Gastrocnemius medialis (tissue), 4 donors: ENCODE measurements around the gene CDCA4. TPM values are rescaled to one million over a fixed set of nuclear protein-coding genes. Genes with fewer than 3 reads are reported as not detected.

ENCODE experiments used
- ATAC-seq, 2 donors: fragments of 150-250 bp; one replicate each; pipeline ENCODE4 v1.9.1; 2016
- DNase-seq, 2 donors: peaks; one replicate each; pipeline ENCODE4 v3.0.0-alpha.2; 2019
- H3K27ac ChIP-seq, 4 donors: fragments of 200-600 bp; sonication (generic); 1 replicate in 1 of 4; 2 replicates in 3 of 4; pipeline ENCODE4 v1.5.1; 2016 to 2018; ENCODE audit warnings: mild to moderate bottlenecking in 2 of 4, moderate library complexity in 1 of 4
- H3K27me3 ChIP-seq, 3 donors: fragments of 200-600 bp; sonication (generic) in 2 of 3; 1 replicate in 1 of 3; 2 replicates in 2 of 3; pipeline versions ENCODE4 v1.5.1 to v1.6.0; 2016 to 2019; ENCODE audit warnings: mild to moderate bottlenecking in 1 of 3, moderate library complexity in 1 of 3
- H3K36me3 ChIP-seq, 2 donors: fragments of 200-600 bp; sonication (generic) in 1 of 2; one replicate each; pipeline ENCODE4 v1.5.1; 2017 to 2018
- H3K4me1 ChIP-seq, 2 donors: fragments of 200-600 bp; sonication (generic) in 1 of 2; one replicate each; pipeline ENCODE4 v1.5.1; 2016 to 2017; ENCODE audit warnings: mild to moderate bottlenecking in 2 of 2
- H3K4me3 ChIP-seq, 4 donors: fragments of 200-600 bp; sonication (generic) in 3 of 4; 1 replicate in 1 of 4; 2 replicates in 3 of 4; pipeline ENCODE4 v1.5.1; 2016 to 2019; ENCODE audit warnings: mild to moderate bottlenecking in 2 of 4
- H3K9me3 ChIP-seq, 3 donors: fragments of 200-600 bp; sonication (generic) in 2 of 3; 1 replicate in 1 of 3; 2 replicates in 2 of 3; pipeline ENCODE4 v1.5.1; 2016 to 2019
- POLR2A ChIP-seq, 2 donors: fragments of 450-650 bp; IDR thresholded peaks; one replicate each; pipeline ENCODE4 v1.6.1; 2017; ENCODE audit warnings: antibody characterized with exemption in 2 of 2, mild to moderate bottlenecking in 2 of 2, moderate library complexity in 2 of 2
- in situ Hi-C, 4 donors: fragments of 200-750 bp; cut with MboI; loops; one replicate each; pipeline versions ENCODE4 v1.15.0 to v1.8.0; 2017; ENCODE audit warnings: low sequenced_read_pairs in 4 of 4
- intact Hi-C: fragments of 100-400 bp; cut with DNase I; formaldehyde crosslinking; loops from one replicate; pipeline ENCODE4 v1.15.1; 2023; ENCODE audit warnings: low total_unique reads
- total RNA-seq, 4 donors: library from RNA; depleted of rRNA; stranded (reverse); fragments of >200 nt; gene quantifications; one replicate each; pipeline versions ENCODE4 v1.1.0 to v1.2.3, GENCODE V29; 2016
- TF ChIP-seq, protein P1 (sequence below), 5 experiments: fragments of 450-650 bp in 3 of 5; fragments of 200-600 bp in 2 of 5; sonication (generic) in 2 of 5; IDR thresholded peaks in 4 of 5; conservative IDR thresholded peaks in 1 of 5; 1 replicate in 4 of 5; 2 replicates in 1 of 5; pipeline ENCODE4 v1.5.1; 2016 to 2019; ENCODE audit warnings: antibody characterized with exemption in 5 of 5, mild to moderate bottlenecking in 3 of 5, moderate library complexity in 3 of 5

CDCA4 gene
- total RNA-seq, result 1 to 10 TPM in 3 of 4 donors, under 1 TPM in 1; 0.71 to 2.2 (median 1.8) TPM

DNA sequence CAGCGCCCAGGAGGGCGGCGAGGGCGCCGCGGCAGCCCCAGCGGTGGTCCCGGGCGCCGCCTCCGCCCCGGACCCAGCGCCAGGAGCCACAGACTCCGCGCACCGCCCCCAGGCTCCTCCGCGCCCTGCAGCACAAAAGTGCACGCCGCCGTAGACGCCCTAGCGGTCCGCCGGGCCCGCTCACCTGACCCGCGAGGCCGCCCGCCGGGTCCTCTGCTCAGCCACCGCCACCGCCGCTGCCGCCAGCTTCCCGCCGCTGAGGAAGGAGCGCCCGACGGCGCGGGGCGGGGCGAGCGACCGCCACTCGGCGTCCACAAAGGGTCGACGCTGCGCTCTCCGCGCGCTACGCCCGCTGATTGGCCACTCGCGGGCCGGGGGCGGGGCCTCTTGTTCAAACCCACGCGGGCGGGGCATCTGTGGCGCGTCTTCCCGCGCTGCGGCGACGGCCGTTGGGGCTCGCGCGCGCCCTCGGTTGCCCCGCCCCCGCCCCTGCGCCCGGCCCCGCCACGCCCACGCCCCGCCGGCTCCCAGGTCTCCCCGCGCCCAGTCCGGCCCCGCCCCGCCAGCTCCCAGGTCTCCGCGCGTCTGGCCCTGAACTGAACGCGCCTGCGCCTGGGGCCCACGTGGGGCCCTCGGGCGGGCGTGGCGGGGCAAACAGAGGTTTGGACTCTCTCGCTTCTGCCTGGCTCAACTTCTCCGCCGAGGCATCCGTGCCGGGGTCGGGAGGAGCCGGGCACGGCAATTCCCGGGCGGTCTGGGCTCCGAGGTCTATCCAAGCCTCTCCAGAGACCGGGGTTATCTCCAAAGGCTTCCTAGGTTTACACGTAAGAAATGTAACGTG, at the start of gene CDCA4:
CDCA4 (minus strand) TSS at position 269 of the 841 bp plus-strand sequence. CDS start 9,154 bp downstream, outside the sequence.
- in situ Hi-C loops (no loop called here), intact Hi-C loops (loop anchor here (1.0 to 5.0 kb wide), 4 partner anchors 24 to 194 kb away; partner anchors contain the start of gene CLBA1)
- TF ChIP-seq, protein P1, sequence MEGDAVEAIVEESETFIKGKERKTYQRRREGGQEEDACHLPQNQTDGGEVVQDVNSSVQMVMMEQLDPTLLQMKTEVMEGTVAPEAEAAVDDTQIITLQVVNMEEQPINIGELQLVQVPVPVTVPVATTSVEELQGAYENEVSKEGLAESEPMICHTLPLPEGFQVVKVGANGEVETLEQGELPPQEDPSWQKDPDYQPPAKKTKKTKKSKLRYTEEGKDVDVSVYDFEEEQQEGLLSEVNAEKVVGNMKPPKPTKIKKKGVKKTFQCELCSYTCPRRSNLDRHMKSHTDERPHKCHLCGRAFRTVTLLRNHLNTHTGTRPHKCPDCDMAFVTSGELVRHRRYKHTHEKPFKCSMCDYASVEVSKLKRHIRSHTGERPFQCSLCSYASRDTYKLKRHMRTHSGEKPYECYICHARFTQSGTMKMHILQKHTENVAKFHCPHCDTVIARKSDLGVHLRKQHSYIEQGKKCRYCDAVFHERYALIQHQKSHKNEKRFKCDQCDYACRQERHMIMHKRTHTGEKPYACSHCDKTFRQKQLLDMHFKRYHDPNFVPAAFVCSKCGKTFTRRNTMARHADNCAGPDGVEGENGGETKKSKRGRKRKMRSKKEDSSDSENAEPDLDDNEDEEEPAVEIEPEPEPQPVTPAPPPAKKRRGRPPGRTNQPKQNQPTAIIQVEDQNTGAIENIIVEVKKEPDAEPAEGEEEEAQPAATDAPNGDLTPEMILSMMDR (IDR thresholded peaks at IDR 0.05 in 4 of 5, conservative IDR thresholded peaks at IDR 0.05 in 1 of 5), result peak in 1 of 5 experiments; percentile 16
- peak; percentile 75 to 82 for TF ChIP-seq POLR2A (IDR thresholded peaks at IDR 0.05)
- Histone ChIP-seq H3K4me1 (peaks cover 16 to 23% of the 10 kb centered on the region in 2 donors), H3K27me3 (no peaks in the 10 kb centered on the region), H3K36me3 (no peaks in the 10 kb centered on the region), H3K9me3 (no peaks in the 10 kb centered on the region), H3K27ac (peak within 1 kb of the TSS; percentile 75 to 91 (median 86)), H3K4me3 (peak within 1 kb of the TSS; percentile 70 to 83 (median 80))
- DNase-seq, result peak; percentile 88 to 94
- peak; percentile 97 for ATAC-seq

DNA sequence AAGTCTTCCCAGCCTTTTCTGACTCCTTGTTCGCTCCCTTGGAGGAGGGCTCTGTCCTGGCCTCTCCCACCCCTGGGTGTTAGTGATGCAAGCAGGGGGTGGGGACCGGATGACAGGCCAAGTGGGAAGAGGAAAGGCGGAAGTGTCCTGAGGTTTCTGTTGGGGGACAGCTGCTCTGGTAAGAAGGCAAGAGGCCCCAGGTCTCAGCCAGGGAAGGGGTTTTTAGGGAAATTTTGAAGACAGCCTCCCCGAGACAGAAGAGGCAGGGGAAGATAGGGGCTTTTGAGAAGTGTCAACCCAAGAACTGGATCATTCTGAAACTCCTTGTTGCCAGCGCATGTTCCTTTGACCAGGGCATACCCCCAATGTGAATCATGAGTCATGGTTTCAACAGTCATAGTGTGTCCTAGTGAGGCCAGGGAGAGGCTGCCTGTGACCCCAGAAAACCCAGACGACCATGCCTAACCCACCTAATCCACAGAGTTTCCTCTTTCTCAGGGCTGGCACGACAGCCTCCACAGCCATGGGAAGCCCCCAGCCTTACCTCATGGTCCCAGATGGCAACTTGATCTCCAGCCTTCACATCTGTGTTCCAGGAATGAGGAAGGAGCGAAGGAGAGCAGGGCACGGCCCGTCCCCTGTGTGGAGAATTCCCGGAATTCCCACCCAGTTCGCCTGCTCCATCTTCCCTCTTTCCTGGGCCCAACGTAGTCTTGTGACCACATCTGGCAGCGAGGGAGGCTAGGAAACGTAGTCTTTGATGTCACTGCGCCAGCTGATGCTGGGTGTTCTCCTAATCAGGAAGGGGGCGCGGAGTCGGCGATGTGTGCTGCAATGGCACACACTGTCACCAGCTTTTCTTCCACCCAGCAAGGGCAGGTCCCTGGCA, 49.2 kb upstream of the CDCA4 start:
- no peak overlapping the region for H3K27ac ChIP-seq
- no peaks in the 10 kb centered on the region for H3K36me3 ChIP-seq
- DNase-seq (no peak), ATAC-seq (no peak)
- H3K4me3 ChIP-seq, result no peak overlapping the region
- H3K27me3 ChIP-seq, result peaks cover 20 to 23% (median 22%) of the 10 kb centered on the region in 3 donors
- intact Hi-C loops, result no loop called here
- no peaks in the 10 kb centered on the region for H3K9me3 ChIP-seq
- in situ Hi-C loops, result no loop called here
- H3K4me1 ChIP-seq, result no peaks in the 10 kb centered on the region
- TF ChIP-seq POLR2A (IDR thresholded peaks at IDR 0.05), result no peak
- TF ChIP-seq, protein P1 (IDR thresholded peaks at IDR 0.05 in 4 of 5, conservative IDR thresholded peaks at IDR 0.05 in 1 of 5), result no peak

DNA sequence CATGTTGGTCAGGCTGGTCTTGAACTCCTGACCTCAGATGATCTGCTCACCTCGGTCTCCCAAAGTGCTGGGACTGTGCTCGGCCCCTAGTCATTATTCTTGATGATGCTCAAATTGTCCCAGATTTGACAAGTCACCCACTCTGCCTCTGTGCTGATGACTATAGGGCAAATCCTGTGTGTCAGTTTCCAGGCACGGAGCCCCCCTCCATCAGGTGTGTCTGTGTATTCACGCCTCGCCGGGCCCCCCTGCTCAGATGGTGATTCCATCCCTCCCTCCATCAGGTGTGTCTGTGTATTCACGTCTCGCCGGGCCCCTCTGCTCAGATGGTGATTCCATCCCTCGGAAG, 48.6 kb upstream of the CDCA4 start:
- TF ChIP-seq, protein P1 (IDR thresholded peaks at IDR 0.05 in 4 of 5, conservative IDR thresholded peaks at IDR 0.05 in 1 of 5), result no peak
- no peak for TF ChIP-seq POLR2A (IDR thresholded peaks at IDR 0.05)
- H3K4me3 ChIP-seq, result no peak overlapping the region
- no peaks in the 10 kb centered on the region for H3K4me1 ChIP-seq
- H3K27me3 ChIP-seq, result peaks cover 18 to 23% (median 19%) of the 10 kb centered on the region in 3 donors
- in situ Hi-C loops (no loop called here), intact Hi-C loops (no loop called here)
- H3K36me3 ChIP-seq, result no peaks in the 10 kb centered on the region
- H3K9me3 ChIP-seq, result no peaks in the 10 kb centered on the region
- no peak for ATAC-seq
- H3K27ac ChIP-seq, result no peak overlapping the region
- no peak for DNase-seq

DNA sequence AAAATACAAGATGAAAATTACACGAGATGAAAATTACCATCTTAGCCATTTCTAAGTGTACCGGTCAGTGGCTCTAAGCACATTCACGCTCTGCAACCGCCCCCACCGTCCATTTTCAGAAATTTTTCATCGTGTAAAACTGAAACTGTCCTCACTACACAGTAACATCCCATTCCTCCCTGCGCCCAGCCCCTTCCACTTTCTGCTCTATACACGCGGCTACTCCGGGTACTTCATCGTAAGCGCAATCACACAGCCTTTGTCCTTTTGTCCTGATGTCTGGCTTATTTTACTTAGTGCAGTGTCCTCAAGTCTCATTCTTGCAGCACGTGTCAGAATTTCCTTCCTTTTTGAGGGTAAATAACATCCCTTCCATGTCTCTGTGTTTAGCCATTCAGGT, 47.9 kb upstream of the CDCA4 start:
- Histone ChIP-seq H3K4me3 (no peak overlapping the region), H3K36me3 (no peaks in the 10 kb centered on the region), H3K27ac (no peak overlapping the region), H3K4me1 (no peaks in the 10 kb centered on the region), H3K9me3 (no peaks in the 10 kb centered on the region), H3K27me3 (peaks cover 11 to 20% (median 12%) of the 10 kb centered on the region in 3 donors)
- no peak for DNase-seq
- no peak for ATAC-seq
- TF ChIP-seq POLR2A (IDR thresholded peaks at IDR 0.05), result no peak
- TF ChIP-seq, protein P1 (IDR thresholded peaks at IDR 0.05 in 4 of 5, conservative IDR thresholded peaks at IDR 0.05 in 1 of 5), result no peak
- in situ Hi-C loops (no loop called here), intact Hi-C loops (no loop called here)
